H7 (cell line): Measurements from ENCODE around the gene TCP11. TPM values are rescaled to one million over a fixed set of nuclear protein-coding genes. Genes with fewer than 3 reads are reported as not detected.

Experiments used
- DNase-seq: peaks from one replicate; pipeline ENCODE4 v3.0.0; 2012
- H3K27me3 ChIP-seq: 2 replicates; pipeline ENCODE4 v1.6.0; 2011; ENCODE audit warnings: mild to moderate bottlenecking, low read length; ENCODE audit not compliant: control insufficient read depth, insufficient read depth
- H3K36me3 ChIP-seq: replicated peaks from 2 replicates; pipeline ENCODE4 v1.5.1; 2011; ENCODE audit warnings: low read length; ENCODE audit not compliant: control insufficient read depth, insufficient read depth
- H3K4me3 ChIP-seq: 2 replicates; pipeline ENCODE4 v1.5.1; 2011; ENCODE audit warnings: low read depth, mild to moderate bottlenecking, control low read depth, low read length, moderate library complexity; ENCODE audit not compliant: insufficient read depth
- total RNA-seq: library from RNA; depleted of rRNA; stranded (reverse); fragments of >200 nt; shearing (Covaris generic); gene quantifications from 2 replicates; pipeline ENCODE4 v1.2.3, GENCODE V29; 2014

Gene TCP11
- total RNA-seq, 1 experiment from 2014 or later: 0.31 TPM

GRCh38 chr6:35178012-35178411, 36.9 kb upstream of the TCP11 start:
- H3K36me3 ChIP-seq: no peaks in the 10 kb centered on the region
- H3K27me3 ChIP-seq: peaks cover 8% of the 10 kb centered on the region
- no peak for DNase-seq
- no peak overlapping the region for H3K4me3 ChIP-seq

- Histone ChIP-seq H3K36me3 (no peaks in the 10 kb centered on the region), H3K4me3 (no peak overlapping the region), H3K27me3 (peaks cover 8% of the 10 kb centered on the region)
- no peak for DNase-seq
These were observed 36.5 kb upstream of the TCP11 start for GRCh38 chr6:35177596-35177995.

DNA sequence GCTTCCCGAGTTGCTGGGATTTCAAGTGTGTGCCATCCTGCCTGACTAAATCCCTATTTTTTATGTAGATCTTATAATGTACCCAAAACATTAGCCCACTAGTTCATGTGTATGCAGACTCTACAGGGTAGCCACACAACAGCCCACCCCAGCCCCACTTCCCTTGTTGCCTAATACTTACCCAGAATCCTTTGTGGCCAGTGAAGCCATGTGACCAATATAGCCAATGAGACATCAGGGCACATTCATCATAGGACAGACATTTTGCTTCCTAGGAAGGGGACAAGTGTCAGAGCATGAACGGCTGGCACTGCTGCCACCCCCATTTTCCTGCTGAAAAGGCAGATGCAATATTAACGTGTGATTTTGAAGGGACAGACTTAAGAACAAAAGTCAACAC, 36.0 kb upstream of the TCP11 start:
- Histone ChIP-seq H3K4me3 (no peak overlapping the region), H3K27me3 (peaks cover 6% of the 10 kb centered on the region), H3K36me3 (no peaks in the 10 kb centered on the region)
- no peak for DNase-seq

DNA sequence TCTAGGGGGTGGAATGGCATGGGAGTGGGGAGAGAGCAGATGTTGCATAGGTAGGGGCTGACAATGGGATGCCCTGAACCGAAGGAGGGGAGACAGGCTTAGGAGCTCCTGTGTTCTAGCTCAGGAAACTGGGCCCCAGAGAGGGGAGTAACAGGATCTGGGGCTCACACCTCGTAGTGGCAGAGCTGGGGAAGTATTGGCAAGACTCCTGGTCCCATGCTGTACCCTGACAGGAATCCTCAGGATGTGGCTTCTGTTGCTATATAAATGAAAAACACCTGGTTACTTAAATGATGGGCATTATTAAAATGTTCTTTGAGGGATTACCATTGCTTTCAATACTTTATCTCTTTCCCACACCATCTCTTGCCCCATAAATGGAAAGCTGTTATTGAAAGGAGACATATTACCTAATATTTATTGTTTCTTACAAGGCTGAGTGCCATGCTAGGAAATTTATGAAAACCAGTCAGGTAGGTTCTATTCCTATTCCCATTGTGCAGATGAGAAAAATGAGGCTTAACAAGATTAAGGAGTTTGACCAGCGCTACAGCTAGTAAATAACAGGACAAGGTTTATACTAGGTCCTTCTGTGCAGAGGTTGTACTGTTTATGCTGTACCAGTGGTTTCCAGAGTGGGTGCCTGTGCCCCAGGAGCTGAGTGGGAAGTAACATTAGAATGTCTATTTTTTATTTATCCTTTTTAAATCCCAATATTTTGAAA, 35.3 kb upstream of the TCP11 start:
- no peak overlapping the region for H3K4me3 ChIP-seq
- DNase-seq: no peak
- H3K36me3 ChIP-seq: no peaks in the 10 kb centered on the region
- no peaks in the 10 kb centered on the region; the same call in 1 of the 2 replicates for H3K27me3 ChIP-seq

- Histone ChIP-seq H3K36me3 (no peaks in the 10 kb centered on the region), H3K27me3 (no peaks in the 10 kb centered on the region; the same call in 1 of the 2 replicates), H3K4me3 (no peak overlapping the region)
- DNase-seq: no peak
These were observed 33.4 kb upstream of the TCP11 start for GRCh38 chr6:35174501-35174900.

- no peak for DNase-seq
- Histone ChIP-seq H3K4me3 (no peak overlapping the region), H3K36me3 (no peaks in the 10 kb centered on the region), H3K27me3 (no peaks in the 10 kb centered on the region; the same call in 1 of the 2 replicates)
These were observed 32.9 kb upstream of the TCP11 start for GRCh38 chr6:35174088-35174434.

DNA sequence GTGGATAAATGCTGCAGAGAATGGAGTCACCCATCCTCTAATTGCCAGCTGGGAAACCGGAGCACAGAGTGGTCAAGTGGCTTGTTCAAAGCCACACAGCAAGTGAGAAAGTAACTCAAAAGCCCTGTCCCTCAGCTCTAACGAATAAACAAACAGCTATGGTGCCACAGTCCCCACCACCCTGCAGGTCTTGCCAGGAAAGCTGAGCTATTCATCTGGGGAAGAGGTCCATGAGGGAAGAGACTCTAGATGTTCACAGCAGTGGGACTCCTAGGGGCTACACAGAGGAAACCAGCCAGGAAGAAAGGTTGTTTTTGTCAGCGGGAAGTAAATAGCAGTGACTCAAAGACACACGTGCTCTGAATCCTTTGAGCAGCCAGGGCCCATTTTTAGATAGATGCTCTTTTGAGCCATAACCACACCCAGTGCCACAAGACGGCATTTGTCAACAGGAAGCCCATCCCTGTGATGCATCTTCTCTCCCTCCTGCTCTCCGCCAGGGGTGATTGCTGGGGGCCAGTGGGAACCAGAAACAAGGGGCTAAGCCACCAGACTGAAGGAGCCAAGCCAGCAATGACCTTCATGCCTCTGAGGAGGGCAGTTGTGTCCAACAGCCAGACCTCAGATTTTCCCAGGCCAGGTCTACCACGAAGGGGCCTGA, 32.4 kb upstream of the TCP11 start:
- no peak for DNase-seq
- no peaks in the 10 kb centered on the region; the same call in 1 of the 2 replicates for H3K27me3 ChIP-seq
- H3K4me3 ChIP-seq: no peak overlapping the region
- no peaks in the 10 kb centered on the region for H3K36me3 ChIP-seq

DNA sequence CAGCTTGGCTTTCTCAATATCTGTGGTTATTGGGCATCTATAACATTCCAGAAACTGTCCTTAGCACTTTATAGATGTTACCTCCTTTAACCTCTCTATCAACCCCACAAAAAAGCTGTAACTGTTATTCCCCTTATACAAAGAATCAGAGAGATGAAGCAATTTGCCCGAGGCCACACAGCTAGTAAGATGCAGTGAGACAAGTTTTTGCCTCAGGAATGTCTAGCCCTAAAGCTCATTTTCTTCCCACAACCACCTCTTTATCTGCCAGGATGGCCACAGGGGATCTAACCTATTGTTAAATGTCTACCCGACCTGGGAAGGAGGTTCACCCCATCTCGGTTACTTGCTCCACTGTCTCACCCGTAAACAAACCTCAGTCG, 31.9 kb upstream of the TCP11 start:
- no peaks in the 10 kb centered on the region; the same call in 1 of the 2 replicates for H3K27me3 ChIP-seq

GRCh38 chr6:35170891-35171290, 29.8 kb upstream of the TCP11 start:
- Histone ChIP-seq H3K27me3 (no peaks in the 10 kb centered on the region; the same call in 1 of the 2 replicates), H3K36me3 (no peaks in the 10 kb centered on the region), H3K4me3 (no peak overlapping the region)
- no peak for DNase-seq

More for the DNA sequence above, 31.9 kb upstream of the TCP11 start:
- no peak for DNase-seq
- Histone ChIP-seq H3K4me3 (no peak overlapping the region), H3K36me3 (no peaks in the 10 kb centered on the region)

- no peaks in the 10 kb centered on the region; the same call in 1 of the 2 replicates for H3K27me3 ChIP-seq
- H3K36me3 ChIP-seq: no peaks in the 10 kb centered on the region
- no peak overlapping the region for H3K4me3 ChIP-seq
- DNase-seq: no peak
These were observed 29.0 kb upstream of the TCP11 start for GRCh38 chr6:35170166-35170565.

GRCh38 chr6:35168461-35168861, 27.3 kb upstream of the TCP11 start:
- Histone ChIP-seq H3K27me3 (no peaks in the 10 kb centered on the region; the same call in 1 of the 2 replicates), H3K36me3 (no peaks in the 10 kb centered on the region), H3K4me3 (no peak overlapping the region)
- no peak for DNase-seq

DNA sequence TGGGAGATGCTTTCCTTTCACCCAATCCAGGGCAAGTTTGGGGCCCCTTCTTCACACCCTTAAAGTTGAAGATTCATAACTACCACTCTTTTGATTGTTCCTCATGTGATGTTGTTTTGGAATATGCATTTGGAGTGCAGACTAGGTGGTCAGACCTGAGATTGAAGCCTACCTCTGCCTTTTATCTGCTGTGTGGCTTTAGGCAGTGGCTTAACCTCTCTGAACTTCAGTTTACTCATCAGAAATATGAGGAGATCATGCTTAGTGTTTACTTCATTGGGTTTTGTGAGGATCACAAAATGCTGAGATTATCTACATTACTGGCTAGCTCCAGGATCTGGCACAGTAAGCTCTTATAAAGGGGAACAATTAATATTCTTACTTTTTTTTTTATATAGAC, 26.4 kb upstream of the TCP11 start:
- DNase-seq: no peak
- Histone ChIP-seq H3K36me3 (no peaks in the 10 kb centered on the region), H3K4me3 (no peak overlapping the region), H3K27me3 (no peaks in the 10 kb centered on the region; the same call in 1 of the 2 replicates)

GRCh38 chr6:35166520-35166919, 25.4 kb upstream of the TCP11 start:
- Histone ChIP-seq H3K27me3 (no peaks in the 10 kb centered on the region; the same call in 1 of the 2 replicates), H3K36me3 (no peaks in the 10 kb centered on the region), H3K4me3 (no peak overlapping the region)
- no peak for DNase-seq

- H3K4me3 ChIP-seq: no peak overlapping the region
- H3K36me3 ChIP-seq: no peaks in the 10 kb centered on the region
- no peaks in the 10 kb centered on the region; the same call in 1 of the 2 replicates for H3K27me3 ChIP-seq
- no peak for DNase-seq
These were observed 25.0 kb upstream of the TCP11 start for GRCh38 chr6:35166116-35166515.

- Histone ChIP-seq H3K4me3 (no peak overlapping the region), H3K36me3 (no peaks in the 10 kb centered on the region), H3K27me3 (no peaks in the 10 kb centered on the region; the same call in 1 of the 2 replicates)
- no peak for DNase-seq
These were observed 24.5 kb upstream of the TCP11 start for GRCh38 chr6:35165630-35166071.
